ENCODE results near the gene CTIF.

Gene CTIF

DNA sequence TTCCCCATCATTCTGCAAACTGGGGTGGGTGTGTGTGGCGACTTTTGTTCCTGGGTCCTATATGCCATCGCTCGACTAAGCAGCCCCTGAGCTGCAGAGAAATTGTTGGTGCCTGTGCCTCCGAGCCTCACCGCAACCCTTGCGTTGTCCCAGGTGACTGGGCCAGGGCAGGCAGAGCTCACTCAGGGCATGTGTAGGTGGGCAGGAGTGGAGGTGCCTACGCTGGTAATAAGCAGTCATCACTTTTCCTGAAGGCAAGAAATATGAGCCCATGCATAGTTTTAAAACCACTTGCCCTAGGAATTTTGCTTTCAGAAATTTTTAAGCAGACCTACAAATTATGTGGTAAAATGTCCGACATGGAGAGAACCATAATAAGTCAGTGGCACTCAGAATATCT is 214.1 kb downstream of the CTIF start:
- Histone ChIP-seq H3K79me2 (ENCODE audit: low read length) (no peaks in the 10 kb centered on the region), H3K4me3 (ENCODE audit: low read length) (no peak overlapping the region), H3K27me3 (ENCODE audit: low read depth, low read length) (no peaks in the 10 kb centered on the region), H3K4me2 (ENCODE audit: low read length) (no peak overlapping the region), H2AFZ (ENCODE audit: low read depth, low read length) (no peak overlapping the region), H3K9ac (ENCODE audit: low read length) (no peak overlapping the region), H3K36me3 (replicated peaks; ENCODE audit: low read depth, low read length) (peaks cover 7% of the 10 kb centered on the region), H3K27ac (ENCODE audit: low read length) (no peak overlapping the region), H4K20me1 (ENCODE audit: insufficient read depth, low read length) (no peaks in the 10 kb centered on the region), H3K9me3 (ENCODE audit: insufficient read depth, low read length) (no peaks in the 10 kb centered on the region), H3K4me1 (ENCODE audit: low read length) (peaks cover 22% of the 10 kb centered on the region)
- TF ChIP-seq, protein P1, sequence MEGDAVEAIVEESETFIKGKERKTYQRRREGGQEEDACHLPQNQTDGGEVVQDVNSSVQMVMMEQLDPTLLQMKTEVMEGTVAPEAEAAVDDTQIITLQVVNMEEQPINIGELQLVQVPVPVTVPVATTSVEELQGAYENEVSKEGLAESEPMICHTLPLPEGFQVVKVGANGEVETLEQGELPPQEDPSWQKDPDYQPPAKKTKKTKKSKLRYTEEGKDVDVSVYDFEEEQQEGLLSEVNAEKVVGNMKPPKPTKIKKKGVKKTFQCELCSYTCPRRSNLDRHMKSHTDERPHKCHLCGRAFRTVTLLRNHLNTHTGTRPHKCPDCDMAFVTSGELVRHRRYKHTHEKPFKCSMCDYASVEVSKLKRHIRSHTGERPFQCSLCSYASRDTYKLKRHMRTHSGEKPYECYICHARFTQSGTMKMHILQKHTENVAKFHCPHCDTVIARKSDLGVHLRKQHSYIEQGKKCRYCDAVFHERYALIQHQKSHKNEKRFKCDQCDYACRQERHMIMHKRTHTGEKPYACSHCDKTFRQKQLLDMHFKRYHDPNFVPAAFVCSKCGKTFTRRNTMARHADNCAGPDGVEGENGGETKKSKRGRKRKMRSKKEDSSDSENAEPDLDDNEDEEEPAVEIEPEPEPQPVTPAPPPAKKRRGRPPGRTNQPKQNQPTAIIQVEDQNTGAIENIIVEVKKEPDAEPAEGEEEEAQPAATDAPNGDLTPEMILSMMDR (IDR thresholded peaks at IDR 0.05; ENCODE audit: low read depth, low read length), result no peak
- no peak for TF ChIP-seq EZH2phosphoT487 (IDR thresholded peaks at IDR 0.05; ENCODE audit: low read depth)

DNA sequence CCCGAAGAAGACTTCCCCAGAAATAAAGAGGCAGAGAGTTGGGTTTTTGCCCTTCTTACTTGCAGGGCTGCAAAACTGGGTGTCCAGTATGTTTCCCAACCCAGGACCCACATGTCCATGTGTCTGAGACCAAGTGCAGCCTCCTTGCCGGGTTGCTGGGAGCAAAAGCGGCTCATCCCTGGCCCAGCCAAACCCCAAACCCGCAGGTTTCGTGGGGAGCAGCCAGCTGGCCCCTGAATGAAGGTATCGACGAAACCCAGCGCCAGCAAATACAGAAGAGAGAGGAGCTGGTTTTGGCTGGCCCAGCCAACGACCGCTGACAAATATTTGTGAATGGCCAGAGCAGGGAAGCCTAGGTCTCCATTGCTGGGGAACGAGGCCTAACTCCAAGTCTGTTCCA is 214.9 kb downstream of the CTIF start:
- Histone ChIP-seq H3K4me1 (ENCODE audit: low read length) (peaks cover 22% of the 10 kb centered on the region), H3K4me3 (ENCODE audit: low read length) (no peak overlapping the region), H3K9ac (ENCODE audit: low read length) (no peak overlapping the region), H3K27ac (ENCODE audit: low read length) (no peak overlapping the region), H3K27me3 (ENCODE audit: low read depth, low read length) (no peaks in the 10 kb centered on the region), H4K20me1 (ENCODE audit: insufficient read depth, low read length) (no peaks in the 10 kb centered on the region), H3K4me2 (ENCODE audit: low read length) (no peak overlapping the region), H3K36me3 (replicated peaks; ENCODE audit: low read depth, low read length) (peaks cover 7% of the 10 kb centered on the region), H3K9me3 (ENCODE audit: insufficient read depth, low read length) (no peaks in the 10 kb centered on the region), H2AFZ (ENCODE audit: low read depth, low read length) (no peak overlapping the region), H3K79me2 (ENCODE audit: low read length) (no peaks in the 10 kb centered on the region)
- TF ChIP-seq, protein P1 (IDR thresholded peaks at IDR 0.05; ENCODE audit: low read depth, low read length), result no peak
- TF ChIP-seq EZH2phosphoT487 (IDR thresholded peaks at IDR 0.05; ENCODE audit: low read depth), result no peak

DNA sequence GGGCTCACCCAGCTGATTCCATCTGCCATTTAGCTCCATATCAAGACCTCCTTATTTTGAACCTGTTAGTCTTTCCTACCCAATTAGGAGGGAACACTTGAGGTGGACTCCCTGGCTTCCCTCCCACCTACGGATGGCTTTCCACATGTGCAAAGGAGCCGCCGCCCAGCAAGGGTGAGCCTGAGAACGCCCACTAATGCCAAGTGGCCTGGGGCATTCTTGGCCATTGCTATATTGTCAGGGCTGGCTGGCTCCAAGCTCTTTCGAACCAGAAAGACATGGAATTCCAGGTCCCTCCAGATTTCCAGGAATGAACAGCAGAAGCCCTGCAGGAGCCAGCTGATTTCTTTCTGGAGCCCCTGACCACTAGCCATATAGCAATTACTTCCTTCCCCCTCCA is 215.7 kb downstream of the CTIF start:
- Histone ChIP-seq H3K27me3 (ENCODE audit: low read depth, low read length) (no peaks in the 10 kb centered on the region), H3K4me1 (ENCODE audit: low read length) (peaks cover 22% of the 10 kb centered on the region), H3K9ac (ENCODE audit: low read length) (no peak overlapping the region; the same call in 1 of the 2 replicates), H3K27ac (ENCODE audit: low read length) (peak overlapping the region; percentile 49), H3K9me3 (ENCODE audit: insufficient read depth, low read length) (no peaks in the 10 kb centered on the region), H3K36me3 (replicated peaks; ENCODE audit: low read depth, low read length) (peaks cover 7% of the 10 kb centered on the region), H3K79me2 (ENCODE audit: low read length) (no peaks in the 10 kb centered on the region), H4K20me1 (ENCODE audit: insufficient read depth, low read length) (no peaks in the 10 kb centered on the region), H2AFZ (ENCODE audit: low read depth, low read length) (no peak overlapping the region), H3K4me2 (ENCODE audit: low read length) (peak overlapping the region; percentile 59), H3K4me3 (ENCODE audit: low read length) (peak overlapping the region; percentile 2; the same call in 1 of the 2 replicates)
- TF ChIP-seq EZH2phosphoT487 (IDR thresholded peaks at IDR 0.05; ENCODE audit: low read depth), result no peak
- TF ChIP-seq, protein P1 (IDR thresholded peaks at IDR 0.05; ENCODE audit: low read depth, low read length), result no peak

DNA sequence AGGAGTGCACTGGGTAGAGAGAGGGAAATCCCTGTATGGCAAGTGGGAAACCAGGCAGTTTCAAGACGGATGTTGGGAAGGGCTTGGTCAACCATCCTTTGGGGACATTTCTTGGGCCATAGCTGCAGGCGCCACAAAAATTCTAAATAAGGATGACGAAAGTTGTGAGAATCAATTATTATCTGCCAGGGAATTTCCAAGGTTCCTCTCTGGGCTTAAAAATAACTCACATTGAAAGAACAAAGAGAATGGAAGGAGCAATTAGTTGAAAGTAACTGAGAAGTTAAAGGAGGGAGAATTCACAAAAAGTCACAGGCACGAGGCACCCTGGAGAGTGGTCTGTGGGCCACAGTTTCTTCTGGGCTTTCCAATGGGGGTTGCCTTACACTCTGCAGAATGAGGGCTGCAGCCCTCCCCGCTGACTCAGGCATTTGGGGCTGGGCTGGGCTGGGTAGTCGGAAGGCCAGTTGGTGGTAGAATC is 216.2 kb downstream of the CTIF start:
- Histone ChIP-seq H3K4me1 (ENCODE audit: low read length) (peaks cover 22% of the 10 kb centered on the region), H3K27ac (ENCODE audit: low read length) (peak overlapping the region; percentile 49), H3K79me2 (ENCODE audit: low read length) (no peaks in the 10 kb centered on the region), H3K4me3 (ENCODE audit: low read length) (peak overlapping the region; percentile 2; the same call in 1 of the 2 replicates), H3K36me3 (replicated peaks; ENCODE audit: low read depth, low read length) (peaks cover 7% of the 10 kb centered on the region), H3K9me3 (ENCODE audit: insufficient read depth, low read length) (no peaks in the 10 kb centered on the region), H3K27me3 (ENCODE audit: low read depth, low read length) (no peaks in the 10 kb centered on the region), H3K4me2 (ENCODE audit: low read length) (peak overlapping the region; percentile 59), H3K9ac (ENCODE audit: low read length) (peak overlapping the region; percentile 7; the same call in 1 of the 2 replicates), H2AFZ (ENCODE audit: low read depth, low read length) (no peak overlapping the region), H4K20me1 (ENCODE audit: insufficient read depth, low read length) (no peaks in the 10 kb centered on the region)
- no peak for TF ChIP-seq EZH2phosphoT487 (IDR thresholded peaks at IDR 0.05; ENCODE audit: low read depth)
- TF ChIP-seq, protein P1 (IDR thresholded peaks at IDR 0.05; ENCODE audit: low read depth, low read length), result no peak
